Upper lobe of right lung (tissue), 1 donor: ENCODE data around the gene PRICKLE1. TPM values are rescaled to one million over a fixed set of nuclear protein-coding genes. Genes with fewer than 3 reads are reported as not detected.

Experiments
- ATAC-seq: fragments of 200-7000 bp; cut with Tn5 transposase; one replicate; pipeline ENCODE4 v1.9.1; 2020; ENCODE audit warnings: mild to moderate bottlenecking, moderate library complexity
- DNase-seq: peaks from one replicate; pipeline ENCODE4 v3.0.0-alpha.2; 2020
- H3K27ac ChIP-seq: fragments of 200-600 bp; one replicate; pipeline ENCODE4 v1.8.0; 2022
- H3K27me3 ChIP-seq: fragments of 200-600 bp; one replicate; pipeline ENCODE4 v1.8.0; 2022; ENCODE audit warnings: mild to moderate bottlenecking
- H3K36me3 ChIP-seq: fragments of 200-600 bp; one replicate; pipeline ENCODE4 v1.8.0; 2022
- H3K4me1 ChIP-seq: fragments of 200-600 bp; one replicate; pipeline ENCODE4 v1.8.0; 2022
- H3K4me3 ChIP-seq: fragments of 200-600 bp; one replicate; pipeline ENCODE4 v1.8.0; 2022; ENCODE audit warnings: mild to moderate bottlenecking
- H3K9me3 ChIP-seq: fragments of 200-600 bp; one replicate; pipeline ENCODE4 v1.8.0; 2022
- CTCF ChIP-seq: fragments of 200-600 bp; IDR thresholded peaks from one replicate; pipeline ENCODE4 v1.8.0; 2022; ENCODE audit warnings: antibody characterized with exemption
- intact Hi-C: fragments of 100-400 bp; cut with DNase I; formaldehyde crosslinking; loops from one replicate; pipeline ENCODE4 v1.11.0; 2022
- total RNA-seq: library from RNA; stranded (reverse); fragmentation: NEBNext Ultra II Directional; extraction: Animal tissue kit (Norgen Biotek cat#: 25700); gene quantifications from one replicate; pipeline ENCODE4 v1.2.1, GENCODE V29; 2021
- donor health status: DM: no; HTN: yes; CAD: no; lungs with severe emphysema.

Gene PRICKLE1
- total RNA-seq, 1 donor from 2014 or later: 18.4 TPM

GRCh38 chr12:42486407-42486806 lies 103.1 kb downstream of the PRICKLE1 start:
- Histone ChIP-seq H3K9me3 (no peaks in the 10 kb centered on the region), H3K4me1 (peaks cover 21% of the 10 kb centered on the region), H3K4me3 (no peak overlapping the region), H3K27ac (no peak overlapping the region), H3K36me3 (no peaks in the 10 kb centered on the region), H3K27me3 (no peaks in the 10 kb centered on the region)
- no peak for TF ChIP-seq CTCF
- no peak for DNase-seq
- intact Hi-C loops: no loop called here
- no peak for ATAC-seq

- no peaks in the 10 kb centered on the region for H3K36me3 ChIP-seq
- H3K4me3 ChIP-seq: no peak overlapping the region
- ATAC-seq: no peak
- no peaks in the 10 kb centered on the region for H3K27me3 ChIP-seq
- no peak for TF ChIP-seq CTCF
- intact Hi-C loops: no loop called here
- no peaks in the 10 kb centered on the region for H3K9me3 ChIP-seq
- peaks cover 25% of the 10 kb centered on the region for H3K4me1 ChIP-seq
- DNase-seq: no peak
- H3K27ac ChIP-seq: no peak overlapping the region
These were observed 103.7 kb downstream of the PRICKLE1 start for GRCh38 chr12:42485823-42486222.

- H3K27ac ChIP-seq: no peak overlapping the region
- ATAC-seq: no peak
- DNase-seq: no peak
- no peak for TF ChIP-seq CTCF
- peaks cover 31% of the 10 kb centered on the region for H3K4me1 ChIP-seq
- H3K27me3 ChIP-seq: no peaks in the 10 kb centered on the region
- H3K9me3 ChIP-seq: no peaks in the 10 kb centered on the region
- intact Hi-C loops: no loop called here
- H3K36me3 ChIP-seq: no peaks in the 10 kb centered on the region
- no peak overlapping the region for H3K4me3 ChIP-seq
These were observed 104.5 kb downstream of the PRICKLE1 start for GRCh38 chr12:42484996-42485395.

- H3K27ac ChIP-seq: peak overlapping the region; percentile 88
- H3K27me3 ChIP-seq: no peaks in the 10 kb centered on the region
These were observed 106.1 kb downstream of the PRICKLE1 start for GRCh38 chr12:42483521-42483790.

GRCh38 chr12:42482748-42483520 lies 106.6 kb downstream of the PRICKLE1 start:
- Histone ChIP-seq H3K27me3 (no peaks in the 10 kb centered on the region), H3K36me3 (no peaks in the 10 kb centered on the region), H3K4me1 (peaks cover 37% of the 10 kb centered on the region), H3K4me3 (peak overlapping the region; percentile 80), H3K27ac (peak overlapping the region; percentile 88), H3K9me3 (no peaks in the 10 kb centered on the region)
- peak; percentile 90 for DNase-seq
- intact Hi-C loops: no loop called here
- peak; percentile 89 for TF ChIP-seq CTCF
- peak; percentile 92 for ATAC-seq

More at GRCh38 chr12:42483521-42483790, 106.1 kb downstream of the PRICKLE1 start:
- H3K4me3 ChIP-seq: peak overlapping the region; percentile 80
- intact Hi-C loops: no loop called here
- no peak for TF ChIP-seq CTCF
- ATAC-seq (peak; percentile 36), DNase-seq (no peak)
- no peaks in the 10 kb centered on the region for H3K36me3 ChIP-seq
- no peaks in the 10 kb centered on the region for H3K9me3 ChIP-seq
- H3K4me1 ChIP-seq: peaks cover 37% of the 10 kb centered on the region
